ENCODE results near the gene ADD1. TPM values are rescaled to one million over a fixed set of nuclear protein-coding genes. Genes with fewer than 3 reads are reported as not detected.

The ADD1 gene
- total and polyA plus RNA-seq, 4 donors: 127 to 400 (median 268) TPM

GRCh38 chr4:2825740-2826139, 17.9 kb upstream of the ADD1 start:
- H3K4me3 ChIP-seq: no peak overlapping the region
- WGBS, 2 donors: 85 to 97% methylated on average over 13 of the region's 13 CpGs
- DNase-seq (no peak), ATAC-seq (ENCODE audit: insufficient read depth, low FRiP score) (no peak)
- H3K9me3 ChIP-seq (ENCODE audit: control insufficient read depth in 4 of 4, insufficient read depth in 3 of 4, low read length in 3 of 4): no peaks in the 10 kb centered on the region
- no peak overlapping the region for H3K9ac ChIP-seq (ENCODE audit: insufficient read depth in 1 of 2, low read length in 2 of 2)
- no peak for TF ChIP-seq CTCF (IDR thresholded peaks at IDR 0.05; ENCODE audit: control extremely low read depth, extremely low read depth)
- H3K27ac ChIP-seq (ENCODE audit: low read depth in 1 of 2, low read length in 1 of 2): no peak overlapping the region
- no peaks in the 10 kb centered on the region for H3K27me3 ChIP-seq (ENCODE audit: control insufficient read depth in 3 of 3, insufficient read depth in 3 of 3, low read length in 2 of 3)
- peaks cover 0 to 2% (median 0%) of the 10 kb centered on the region in 5 donors for H3K4me1 ChIP-seq (ENCODE audit: control insufficient read depth in 5 of 5, insufficient read depth in 5 of 5, low read length in 5 of 5)
- peaks cover 4 to 84% (median 14%) of the 10 kb centered on the region in 4 donors for H3K36me3 ChIP-seq (ENCODE audit: control insufficient read depth in 4 of 4, insufficient read depth in 4 of 4, low read length in 4 of 4)

GRCh38 chr4:2827071-2827873, 16.4 kb upstream of the ADD1 start:
- peaks cover 8 to 88% (median 20%) of the 10 kb centered on the region in 4 donors for H3K36me3 ChIP-seq (ENCODE audit: control insufficient read depth in 4 of 4, insufficient read depth in 4 of 4, low read length in 4 of 4)
- peaks cover 0 to 2% (median 0%) of the 10 kb centered on the region in 5 donors for H3K4me1 ChIP-seq (ENCODE audit: control insufficient read depth in 5 of 5, insufficient read depth in 5 of 5, low read length in 5 of 5)
- no peak for DNase-seq
- H3K4me3 ChIP-seq: no peak overlapping the region
- no peak for ATAC-seq (ENCODE audit: insufficient read depth, low FRiP score)
- WGBS, 2 donors: 92 to 95% methylated on average over 28 to 31 of the region's 31 CpGs
- TF ChIP-seq CTCF (IDR thresholded peaks at IDR 0.05; ENCODE audit: control extremely low read depth, extremely low read depth): no peak
- no peak overlapping the region for H3K27ac ChIP-seq (ENCODE audit: low read depth in 1 of 2, low read length in 1 of 2)
- H3K27me3 ChIP-seq (ENCODE audit: control insufficient read depth in 3 of 3, insufficient read depth in 3 of 3, low read length in 2 of 3): no peaks in the 10 kb centered on the region
- H3K9ac ChIP-seq (ENCODE audit: insufficient read depth in 1 of 2, low read length in 2 of 2): no peak overlapping the region
- H3K9me3 ChIP-seq (ENCODE audit: control insufficient read depth in 4 of 4, insufficient read depth in 3 of 4, low read length in 3 of 4): no peaks in the 10 kb centered on the region

- no peak overlapping the region for H3K4me3 ChIP-seq
- DNase-seq (peak in 1 of 3 donors; percentile 9), ATAC-seq (ENCODE audit: insufficient read depth, low FRiP score) (no peak)
- H3K4me1 ChIP-seq (ENCODE audit: control insufficient read depth in 5 of 5, insufficient read depth in 5 of 5, low read length in 5 of 5): peaks cover 0 to 2% (median 0%) of the 10 kb centered on the region in 5 donors
- H3K9me3 ChIP-seq (ENCODE audit: control insufficient read depth in 4 of 4, insufficient read depth in 3 of 4, low read length in 3 of 4): no peaks in the 10 kb centered on the region
- no peak overlapping the region for H3K9ac ChIP-seq (ENCODE audit: insufficient read depth in 1 of 2, low read length in 2 of 2)
- H3K36me3 ChIP-seq (ENCODE audit: control insufficient read depth in 4 of 4, insufficient read depth in 4 of 4, low read length in 4 of 4): peaks cover 9 to 89% (median 23%) of the 10 kb centered on the region in 4 donors
- no peak for TF ChIP-seq CTCF (IDR thresholded peaks at IDR 0.05; ENCODE audit: control extremely low read depth, extremely low read depth)
- H3K27ac ChIP-seq (ENCODE audit: low read depth in 1 of 2, low read length in 1 of 2): no peak overlapping the region
- H3K27me3 ChIP-seq (ENCODE audit: control insufficient read depth in 3 of 3, insufficient read depth in 3 of 3, low read length in 2 of 3): no peaks in the 10 kb centered on the region
- WGBS, 2 donors: 88 to 94% methylated on average over 23 to 24 of the region's 24 CpGs
These were observed 15.5 kb upstream of the ADD1 start for GRCh38 chr4:2827874-2828751.
